HPDE6-E6E7 (cell line): Measurements from ENCODE around the gene SLCO2B1.
A peak's percentile ranks its signal among the peaks of the same experiment; 100 is the strongest.

Experiments used
- DNase-seq: peaks from one replicate; pipeline ENCODE4 v3.0.0; 2011; ENCODE audit warnings: missing footprints; ENCODE audit errors: extremely low spot score

SLCO2B1 gene

DNA sequence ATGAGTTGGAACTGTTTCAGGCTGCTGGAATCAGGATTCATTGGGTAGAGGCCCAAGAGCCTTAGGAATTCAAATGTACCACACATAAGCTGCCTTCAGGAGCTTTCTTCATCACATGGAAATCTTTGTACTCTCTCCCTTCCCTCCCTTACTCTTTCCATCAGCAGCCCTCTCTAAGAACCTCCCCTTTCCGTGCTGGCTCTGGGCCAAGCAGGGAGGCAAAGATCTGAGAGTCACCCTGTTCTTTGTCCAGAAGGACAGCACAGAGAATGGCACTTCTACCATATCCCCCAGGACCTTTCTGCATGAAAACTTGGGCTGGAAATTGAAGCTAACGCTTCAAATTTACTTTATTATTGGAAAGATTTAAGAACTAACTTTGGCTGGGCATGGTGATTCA, 69.0 kb downstream of the SLCO2B1 start:
- DNase-seq = no peak

DNA sequence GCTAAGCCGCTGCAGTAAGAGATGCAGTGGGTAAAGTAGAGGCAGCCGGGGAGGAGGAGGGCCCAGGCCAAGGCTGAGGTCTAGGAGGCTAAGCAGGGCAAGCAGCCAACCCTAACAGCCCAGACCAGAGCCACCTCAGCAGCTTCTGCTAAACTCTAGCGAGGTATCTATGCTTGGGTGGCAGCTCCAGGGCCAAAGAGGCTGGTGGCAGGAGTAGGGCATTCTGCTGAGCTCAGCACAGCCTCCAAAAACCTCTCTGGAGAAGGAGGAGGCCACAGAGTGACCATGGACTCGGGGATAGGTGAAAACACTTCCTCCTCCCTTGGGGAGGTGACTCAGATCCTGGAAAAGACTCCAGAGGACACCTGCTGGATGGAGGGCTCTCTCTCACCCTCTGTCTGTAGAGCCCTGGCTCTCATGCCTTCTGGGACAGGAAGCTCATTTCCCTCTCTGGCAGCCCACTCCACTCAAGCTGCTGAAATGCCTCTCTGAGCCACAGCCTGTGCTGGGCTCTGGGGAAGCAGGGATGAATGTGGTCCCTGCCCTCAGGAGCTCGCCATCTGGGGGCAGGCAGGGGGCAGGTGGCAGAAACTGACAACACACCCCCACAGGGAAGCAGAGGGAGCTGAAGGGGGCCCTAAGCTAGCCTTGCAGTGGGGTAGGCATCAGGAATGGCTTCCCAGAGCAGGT, 73.2 kb downstream of the SLCO2B1 start:
- DNase-seq = no peak

DNA sequence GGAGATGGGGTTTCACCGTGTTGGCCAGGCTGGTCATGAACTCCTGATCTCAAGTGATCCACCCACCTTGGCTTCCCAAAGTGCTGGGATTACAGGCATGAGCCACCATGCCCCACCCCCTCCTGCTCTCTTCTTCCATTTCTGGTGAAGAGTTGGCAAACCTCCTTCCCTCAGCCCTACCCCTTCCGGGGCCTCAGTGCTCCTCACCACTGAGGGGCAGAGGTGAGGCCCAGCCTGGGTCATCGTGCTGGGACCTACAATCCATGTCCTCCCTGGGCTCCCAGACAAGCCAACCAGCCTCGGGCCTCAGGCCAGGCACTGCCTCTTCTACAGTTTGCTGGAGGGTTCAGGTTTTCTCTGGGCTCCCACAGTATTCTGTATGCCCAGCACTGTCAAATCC, 74.9 kb downstream of the SLCO2B1 start:
- DNase-seq = no peak

DNA sequence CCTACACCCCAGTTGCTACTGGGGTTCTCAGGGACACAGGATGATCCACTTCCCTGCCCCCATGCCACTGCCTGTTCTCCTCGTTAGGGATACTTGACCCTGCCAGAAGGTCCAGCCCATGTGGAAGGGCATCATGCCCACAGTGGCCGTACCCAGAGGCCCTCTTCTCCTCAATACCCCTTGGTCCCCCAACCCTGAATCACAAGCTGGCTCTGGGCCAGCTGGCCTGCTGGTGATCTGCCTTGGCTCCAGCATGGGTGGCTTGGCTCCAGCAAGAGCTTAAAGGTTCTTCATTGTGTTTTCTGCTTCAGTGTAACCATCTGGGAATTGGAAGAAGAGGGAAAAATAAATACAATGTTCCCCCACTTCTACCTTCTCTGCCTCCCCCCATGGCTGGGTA, 78.6 kb downstream of the SLCO2B1 start:
- DNase-seq = no peak

DNA sequence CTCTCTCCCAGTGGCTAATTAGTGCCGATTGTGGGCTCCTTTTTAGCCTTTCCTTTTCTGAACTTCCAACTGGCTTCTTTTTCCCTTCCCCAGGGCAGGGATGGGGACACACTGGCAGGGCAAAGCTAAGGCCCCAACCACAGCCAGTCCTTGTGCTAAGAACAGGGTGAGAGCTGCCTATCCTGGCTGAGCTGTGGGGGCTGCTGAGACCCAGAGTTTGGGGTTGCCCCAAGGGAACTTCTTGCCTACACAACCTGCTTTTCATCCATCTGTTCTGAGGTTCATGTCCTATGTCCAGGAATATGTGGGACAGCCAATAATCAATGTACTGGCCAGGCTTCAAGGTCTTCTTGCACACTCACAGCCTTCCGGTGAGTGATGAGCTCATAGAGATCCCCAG, 79.7 kb downstream of the SLCO2B1 start:
- DNase-seq = no peak

DNA sequence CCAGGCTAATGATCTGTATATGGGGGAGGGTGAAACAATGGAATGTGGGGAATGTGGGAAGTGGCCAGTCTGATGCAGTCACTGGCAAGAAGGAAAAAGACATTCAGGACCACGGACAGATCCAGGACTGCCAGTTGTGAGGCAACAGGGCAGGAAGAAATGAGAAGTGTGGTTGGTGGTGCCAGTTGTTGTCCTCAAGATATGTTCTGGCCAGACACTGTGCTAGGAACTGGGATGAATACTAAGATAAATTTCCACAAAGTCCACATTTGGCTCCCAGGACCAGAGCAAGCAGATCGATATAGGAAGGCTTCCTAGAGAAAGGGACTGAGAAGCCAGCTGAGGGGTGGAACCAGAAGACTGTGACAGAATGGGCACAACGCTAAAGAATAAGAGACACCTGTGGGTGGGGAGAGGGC, 82.9 kb downstream of the SLCO2B1 start:
- no peak for DNase-seq

DNA sequence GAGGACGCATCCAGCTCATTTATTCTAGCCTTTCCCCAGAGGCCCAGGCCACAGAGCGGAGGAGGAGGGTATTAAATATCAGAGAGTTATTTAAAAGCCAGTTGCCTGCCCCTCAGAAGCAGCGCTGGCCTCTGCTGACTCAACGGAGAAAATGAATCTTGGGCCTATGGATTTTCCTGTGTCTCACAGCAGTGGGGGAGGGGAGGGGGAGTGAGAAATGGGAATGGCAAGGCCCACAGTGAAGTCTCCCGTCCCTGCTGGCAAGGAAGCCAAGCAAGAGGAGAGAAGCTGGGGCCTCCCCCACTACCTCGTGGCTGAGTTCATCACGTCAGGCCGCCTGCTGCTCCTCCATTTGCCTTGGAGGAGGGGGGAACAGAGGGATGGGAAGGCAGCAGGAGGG, 85.2 kb downstream of the SLCO2B1 start:
- DNase-seq = no peak

DNA sequence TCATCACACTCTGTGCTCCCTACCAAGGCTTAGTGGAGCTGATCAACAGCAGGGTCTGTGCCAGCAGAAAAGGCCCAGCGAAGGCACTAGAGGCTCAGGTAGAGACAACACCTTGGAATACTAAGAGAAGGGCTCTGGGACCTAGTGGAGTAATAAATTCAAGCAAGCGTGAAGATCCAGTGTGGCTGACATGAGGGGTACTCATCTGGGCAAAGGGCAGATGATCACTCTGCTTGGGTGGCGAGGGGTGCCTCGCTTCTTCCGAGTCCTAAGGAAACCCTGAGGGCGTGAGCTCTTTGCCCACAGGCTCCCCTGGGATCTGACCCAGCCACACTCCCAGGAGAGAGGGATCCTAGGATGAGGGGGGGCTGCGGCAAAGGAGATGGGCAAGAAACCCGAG, 86.1 kb downstream of the SLCO2B1 start:
- no peak for DNase-seq

DNA sequence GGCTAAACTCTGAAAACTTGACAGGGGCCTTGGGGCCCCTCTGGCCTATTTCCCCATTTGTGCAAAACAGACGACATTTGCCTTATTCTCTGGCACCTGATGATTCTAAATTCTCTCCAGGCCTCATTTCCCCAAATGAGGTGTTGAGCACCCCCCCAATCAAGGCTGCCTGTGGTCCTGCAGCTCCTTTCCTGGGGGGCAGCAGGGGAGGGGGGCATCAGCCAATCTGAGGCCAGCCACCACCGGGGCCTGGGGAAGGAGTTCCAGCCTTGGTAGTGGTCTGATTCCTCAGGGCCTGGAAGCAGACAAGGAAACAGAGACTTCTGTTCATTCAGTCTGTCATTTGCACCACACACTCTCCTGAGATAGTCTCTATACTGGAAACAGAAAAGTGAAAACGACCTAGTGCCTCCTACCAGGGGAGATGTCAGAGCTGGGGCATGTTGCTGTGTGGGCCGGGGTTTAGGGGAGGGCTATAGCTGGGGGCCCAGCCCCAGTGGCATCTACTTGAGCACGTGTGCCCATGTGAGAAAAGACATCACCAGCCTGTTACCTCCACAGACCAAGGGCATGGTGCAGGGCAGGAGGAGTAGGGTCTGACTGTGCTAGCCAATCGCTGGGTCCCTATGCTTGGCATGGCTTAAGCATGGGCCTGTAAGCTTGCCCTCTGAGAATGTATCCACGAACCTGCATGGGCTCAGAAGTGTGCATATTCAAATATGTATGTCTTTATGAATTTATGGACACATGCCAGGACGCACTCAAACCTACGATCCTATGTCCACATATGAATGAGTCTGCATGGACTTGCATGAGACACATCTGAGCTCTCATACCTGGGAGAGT, 87.9 kb downstream of the SLCO2B1 start:
- no peak for DNase-seq

DNA sequence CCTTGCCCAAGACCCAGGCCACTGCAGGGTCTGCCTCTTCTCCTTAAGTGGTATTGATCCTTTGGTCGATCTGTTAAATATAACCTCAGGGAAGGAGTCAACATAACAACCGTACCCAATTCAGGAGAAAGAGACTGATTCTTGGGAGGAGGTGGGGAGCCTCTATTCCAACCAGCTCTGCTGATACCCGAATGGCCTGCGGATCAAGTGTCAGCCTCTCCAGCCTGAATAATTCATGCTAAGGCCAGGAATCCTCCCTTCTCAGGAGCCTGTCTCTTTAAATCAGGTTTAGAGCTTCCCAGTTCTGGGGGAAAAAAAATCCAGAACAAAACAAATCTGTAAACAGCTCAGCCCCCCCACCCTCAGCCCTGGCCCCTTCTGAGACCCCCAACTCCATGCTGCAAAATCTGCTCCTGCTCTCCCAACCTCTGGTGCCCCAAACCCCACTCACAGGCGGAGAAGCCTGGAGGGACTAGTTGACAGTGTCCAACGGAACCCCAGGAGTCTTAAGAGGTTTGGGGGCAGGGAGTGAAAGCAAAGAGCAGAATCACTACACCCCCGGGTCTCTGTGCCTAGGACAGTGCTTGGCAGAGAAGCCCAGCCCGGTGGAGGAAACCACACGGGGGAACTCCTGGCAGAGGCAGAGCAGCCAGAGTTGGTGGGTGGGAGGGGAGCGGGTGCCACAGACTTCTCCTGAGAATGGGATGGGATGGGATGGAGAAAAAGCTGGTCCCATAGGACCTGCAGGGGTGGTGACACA, 88.8 kb downstream of the SLCO2B1 start:
- no peak for DNase-seq

DNA sequence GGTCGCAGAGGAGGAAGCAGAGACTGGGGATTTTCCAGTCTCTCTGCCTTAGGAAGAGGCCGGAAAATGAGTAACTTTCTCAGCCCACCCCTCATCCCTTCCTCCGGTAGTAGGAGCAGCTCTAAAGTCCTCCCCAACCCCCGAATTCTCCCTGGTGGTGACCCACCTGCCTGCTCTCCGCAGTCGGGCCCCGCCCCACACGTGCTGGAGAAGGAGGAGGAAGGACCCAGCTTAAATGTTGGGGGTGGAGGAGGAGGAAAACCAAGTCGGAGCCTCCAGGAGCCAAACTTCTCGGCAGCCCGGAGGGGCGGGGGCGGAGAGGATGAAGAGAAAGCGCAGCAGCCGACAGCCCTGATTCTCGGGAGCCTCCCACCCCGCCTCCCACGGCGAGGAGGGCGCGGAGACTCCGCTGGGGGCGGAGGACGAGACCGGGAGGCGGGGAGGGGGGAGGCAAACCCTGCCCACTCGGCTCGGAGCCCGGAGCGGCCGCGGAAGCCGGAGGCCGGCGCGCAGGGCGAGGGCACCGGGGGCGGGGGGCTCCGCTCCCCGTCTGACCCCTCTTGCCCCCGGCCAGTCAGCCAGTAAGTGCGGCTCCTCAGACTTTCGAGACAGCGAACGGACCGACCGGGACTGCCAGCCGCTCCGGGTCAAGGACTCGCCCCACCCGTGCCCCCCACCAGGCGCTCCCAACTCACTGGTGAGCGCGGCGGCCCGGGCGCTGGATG, 89.6 kb downstream of the SLCO2B1 start, which contains the start of gene TPBGL:
TPBGL (plus strand) TSS at position 464 of the 725 bp plus-strand sequence. CDS start 276 bp downstream, outside the sequence.
- DNase-seq = no peak

DNA sequence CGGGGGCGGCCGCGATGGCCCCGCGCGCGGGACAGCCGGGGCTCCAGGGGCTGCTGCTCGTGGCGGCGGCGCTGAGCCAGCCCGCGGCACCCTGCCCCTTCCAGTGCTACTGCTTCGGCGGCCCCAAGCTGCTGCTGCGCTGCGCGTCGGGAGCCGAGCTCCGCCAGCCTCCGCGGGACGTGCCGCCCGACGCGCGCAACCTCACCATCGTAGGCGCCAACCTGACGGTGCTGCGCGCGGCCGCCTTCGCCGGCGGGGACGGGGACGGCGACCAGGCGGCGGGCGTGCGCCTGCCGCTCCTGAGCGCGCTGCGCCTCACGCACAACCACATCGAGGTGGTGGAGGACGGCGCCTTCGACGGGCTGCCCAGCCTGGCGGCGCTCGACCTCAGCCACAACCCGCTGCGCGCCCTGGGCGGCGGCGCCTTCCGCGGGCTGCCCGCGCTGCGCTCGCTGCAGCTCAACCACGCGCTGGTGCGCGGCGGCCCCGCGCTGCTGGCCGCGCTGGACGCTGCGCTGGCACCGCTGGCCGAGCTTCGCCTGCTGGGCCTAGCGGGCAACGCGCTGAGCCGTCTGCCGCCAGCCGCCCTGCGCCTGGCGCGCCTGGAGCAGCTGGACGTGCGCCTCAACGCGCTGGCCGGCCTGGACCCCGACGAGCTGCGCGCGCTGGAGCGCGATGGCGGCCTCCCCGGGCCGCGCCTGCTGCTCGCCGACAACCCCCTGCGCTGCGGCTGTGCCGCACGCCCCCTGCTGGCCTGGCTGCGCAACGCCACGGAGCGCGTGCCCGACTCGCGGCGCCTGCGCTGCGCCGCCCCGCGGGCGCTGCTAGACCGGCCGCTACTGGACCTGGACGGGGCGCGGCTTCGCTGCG, 90.4 kb downstream of the SLCO2B1 start:
- peak; percentile 84 for DNase-seq

DNA sequence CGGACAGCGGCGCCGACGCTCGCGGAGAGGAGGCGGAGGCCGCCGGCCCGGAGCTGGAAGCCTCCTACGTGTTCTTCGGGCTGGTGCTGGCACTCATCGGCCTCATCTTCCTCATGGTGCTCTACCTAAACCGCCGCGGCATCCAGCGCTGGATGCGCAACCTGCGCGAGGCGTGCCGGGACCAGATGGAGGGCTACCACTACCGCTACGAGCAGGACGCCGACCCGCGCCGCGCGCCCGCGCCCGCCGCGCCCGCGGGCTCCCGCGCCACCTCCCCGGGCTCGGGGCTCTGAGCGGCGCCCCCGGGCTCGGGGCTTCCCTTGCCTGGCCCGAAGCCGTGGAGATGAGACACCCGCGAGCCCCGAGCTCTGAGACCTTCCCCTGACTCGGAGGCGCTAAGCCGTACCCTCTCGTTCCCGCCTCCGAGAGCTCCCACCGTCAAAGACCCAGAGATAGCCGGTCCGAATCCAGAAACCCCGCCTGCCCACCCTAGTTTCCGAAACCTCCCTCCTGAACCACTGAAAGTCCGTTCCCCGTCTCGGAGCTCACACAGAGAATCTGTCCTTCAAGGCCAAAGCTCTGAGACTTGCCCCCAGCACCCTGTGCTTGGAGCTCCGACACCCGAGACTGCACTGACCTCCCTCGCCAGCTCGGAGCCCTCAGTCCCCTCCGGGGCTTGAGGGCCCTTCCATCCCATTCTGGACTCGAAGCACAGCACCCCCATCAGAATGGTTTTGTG, 91.2 kb downstream of the SLCO2B1 start:
- DNase-seq = no peak

DNA sequence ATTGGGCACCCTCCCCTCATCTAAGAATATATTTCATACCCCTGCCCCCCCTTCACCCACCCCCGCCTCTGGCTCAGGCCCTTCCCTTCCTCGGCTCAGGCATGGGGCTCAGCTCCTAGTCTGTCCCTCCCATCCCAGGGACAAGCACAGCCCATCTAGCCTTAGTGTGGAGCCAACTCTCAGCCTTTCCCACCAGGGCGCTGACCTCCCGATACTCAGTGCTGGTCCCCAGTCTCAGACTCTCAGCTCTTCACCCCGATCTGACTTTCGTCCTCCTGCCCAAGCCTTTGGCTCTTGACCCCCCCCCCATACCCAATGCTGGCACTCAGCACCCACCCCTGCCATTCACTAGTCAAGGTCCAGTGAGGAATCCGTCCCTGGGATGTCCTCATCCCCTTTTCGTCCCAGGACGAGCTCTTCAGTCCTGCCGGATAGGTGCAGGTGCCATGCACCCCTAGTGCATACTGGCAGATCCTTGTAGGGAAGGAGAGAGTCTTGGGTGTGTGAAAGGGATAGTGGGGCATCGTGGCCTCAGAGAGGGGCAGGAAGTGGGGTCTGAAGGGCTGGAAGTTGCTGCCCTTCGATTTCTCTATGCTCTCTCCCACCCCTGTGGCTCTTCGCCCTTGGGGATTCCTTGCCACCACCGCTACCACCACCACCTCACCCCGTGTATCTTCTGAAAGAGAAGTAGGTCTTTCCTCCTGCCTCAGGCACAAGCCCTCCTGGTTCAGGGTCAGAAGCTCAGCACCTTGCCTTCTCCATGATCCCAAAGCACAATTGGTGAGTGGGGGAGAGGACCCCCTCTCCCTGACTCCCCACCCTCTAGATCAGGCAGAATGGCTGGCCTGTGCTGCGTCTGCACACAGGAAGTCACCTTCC, 92.1 kb downstream of the SLCO2B1 start:
- DNase-seq = no peak

DNA sequence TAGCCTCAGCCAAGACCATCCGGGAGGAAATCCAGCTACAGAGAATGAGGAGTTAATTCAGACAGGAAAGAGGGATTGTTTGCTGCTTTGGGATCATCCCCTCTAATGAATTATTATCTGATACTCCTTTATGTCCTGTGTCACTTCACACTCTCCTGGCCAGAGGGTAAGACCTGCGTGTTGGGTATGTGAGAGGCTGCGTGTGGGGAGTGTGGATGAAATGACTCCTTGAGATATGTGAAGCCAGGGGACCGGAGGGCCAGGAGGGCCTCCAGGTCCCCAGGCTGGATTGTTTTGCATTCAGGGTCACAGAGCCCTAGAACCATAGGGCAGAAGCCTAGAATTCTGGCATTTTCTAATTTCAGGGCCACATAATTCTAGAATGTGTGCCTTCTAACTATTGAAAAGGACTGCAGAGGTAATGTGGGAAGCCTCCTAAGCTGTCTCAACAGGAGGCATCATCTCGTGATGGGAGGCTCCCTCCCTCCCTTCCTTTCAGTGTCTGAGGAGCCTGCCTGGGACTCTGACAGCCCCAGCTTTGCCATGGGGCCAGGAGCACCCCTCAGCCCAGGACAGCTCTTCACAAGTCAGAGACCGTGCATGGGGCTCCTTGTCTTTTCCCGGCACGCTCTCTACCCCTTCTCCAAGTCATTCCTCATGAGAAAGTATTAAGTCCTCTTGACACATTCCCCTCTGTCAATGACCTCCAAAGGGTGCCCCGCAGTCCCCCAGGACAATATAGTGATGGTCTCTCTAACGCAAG, 93.3 kb downstream of the SLCO2B1 start:
- no peak for DNase-seq

DNA sequence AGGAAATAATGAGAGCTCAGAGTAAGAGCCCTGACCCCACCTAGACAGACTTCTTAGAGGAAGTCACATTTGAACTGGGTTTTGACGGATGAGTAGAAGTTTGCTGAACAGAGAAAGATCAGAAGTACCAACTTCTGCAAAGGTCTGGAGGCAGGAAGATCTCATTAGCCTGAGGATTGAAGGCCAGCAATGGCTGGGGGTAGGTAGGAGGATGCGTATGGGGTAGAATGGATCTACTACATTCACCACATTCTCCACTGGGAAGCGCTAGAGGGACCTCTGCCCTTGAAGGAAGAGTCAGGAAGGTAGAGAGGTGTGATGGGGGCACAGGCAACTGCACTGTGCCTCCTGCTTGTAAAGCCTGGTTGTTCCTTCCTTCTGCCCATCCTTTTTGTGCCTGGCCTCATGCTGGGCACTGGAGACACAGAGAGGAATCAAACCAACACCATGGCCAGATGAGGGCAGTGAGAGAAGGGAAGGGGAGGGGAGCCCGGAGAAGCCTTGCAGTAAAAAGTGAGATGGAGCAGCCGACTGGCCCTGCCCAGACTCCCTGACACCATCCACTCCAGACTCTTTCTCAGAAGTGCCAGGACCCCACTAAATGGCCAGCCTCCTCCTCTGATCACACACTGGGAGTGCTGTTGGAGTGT, 94.6 kb downstream of the SLCO2B1 start:
- no peak for DNase-seq

DNA sequence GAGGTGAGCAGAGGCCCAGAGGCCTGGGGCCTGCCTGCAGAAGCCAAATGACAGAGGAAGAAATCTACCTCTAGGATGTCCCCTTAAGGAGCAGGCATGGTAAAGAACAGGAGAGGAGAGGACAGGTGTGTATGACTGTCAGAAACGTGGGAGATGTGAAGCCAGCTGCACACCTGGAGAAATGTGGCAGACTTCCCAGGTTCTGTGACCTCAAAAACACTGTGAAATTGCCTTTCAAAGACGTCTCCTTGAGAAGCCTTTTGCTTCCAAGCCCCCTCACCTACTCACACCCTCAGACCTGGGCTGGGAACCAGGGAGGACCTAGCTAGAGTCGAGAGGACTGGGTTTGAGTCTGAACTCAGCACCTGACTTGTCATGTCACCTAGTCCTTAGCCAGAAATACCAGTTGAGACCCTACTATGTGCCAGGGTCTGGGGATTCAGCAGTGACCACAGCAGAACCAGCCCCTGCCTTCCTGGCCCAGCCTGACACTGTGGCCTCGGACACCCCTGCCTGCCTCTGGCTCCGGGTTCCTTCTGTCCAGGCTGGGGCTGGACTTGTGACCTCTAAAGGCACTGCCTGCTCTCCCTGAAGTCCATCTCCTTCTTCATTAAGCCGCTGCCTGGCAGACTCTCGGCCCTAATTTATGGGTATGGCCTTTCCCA, 95.2 kb downstream of the SLCO2B1 start:
- DNase-seq = no peak
